WTC11 (cell line): ENCODE results near the gene TSHZ1. TPM values are rescaled to one million over a fixed set of nuclear protein-coding genes. Genes with fewer than 3 reads are reported as not detected.

Source experiments
- ATAC-seq: fragments of 200-7000 bp; cut with Tn5 transposase; 2 replicates; pipeline ENCODE4 v1.10.0; 2021; ENCODE audit warnings: mild to moderate bottlenecking, moderate library complexity
- CTCF ChIA-PET: fragments of 300-600 bp; sonication (Branson Sonifier 250); formaldehyde crosslinking; loops from one replicate; lab custom pipeline; 2021; ENCODE audit warnings: antibody characterized with exemption; lab: Charles Lee
- POLR2A ChIA-PET: fragments of 350-600 bp; sonication (Branson Sonifier 250); formaldehyde crosslinking; loops from one replicate; lab custom pipeline; 2021; ENCODE audit warnings: antibody characterized with exemption; lab: Charles Lee
- DNase-seq: peaks from one replicate; pipeline ENCODE4 v3.0.0; 2021; ENCODE audit warnings: low spot score
- H3K27ac Mint-ChIP-seq: 2 replicates; pipeline ENCODE4 v1.8.0; 2021; ENCODE audit warnings: mixed read lengths
- H3K27me3 Mint-ChIP-seq: 2 replicates; pipeline ENCODE4 v1.8.0; 2021; ENCODE audit warnings: low read depth, mild to moderate bottlenecking, moderate library complexity, mixed read lengths
- H3K36me3 Mint-ChIP-seq: 2 replicates; pipeline ENCODE4 v1.8.0; 2021; ENCODE audit warnings: mixed read lengths
- H3K4me1 Mint-ChIP-seq: 2 replicates; pipeline ENCODE4 v1.8.0; 2022; ENCODE audit warnings: mixed read lengths
- H3K4me3 Mint-ChIP-seq: 2 replicates; pipeline ENCODE4 v1.8.0; 2021; ENCODE audit warnings: mild to moderate bottlenecking, moderate library complexity, mixed read lengths
- H3K9me3 Mint-ChIP-seq: 2 replicates; pipeline ENCODE4 v1.8.0; 2021; ENCODE audit warnings: mixed read lengths
- CBFB ChIP-seq: sonication (generic); formaldehyde crosslinking; IDR thresholded peaks from 2 replicates; pipeline ENCODE4 v1.8.1; 2022; ENCODE audit warnings: mild to moderate bottlenecking, low read depth, missing genetic modification reagents
- ETV6 ChIP-seq: sonication (generic); formaldehyde crosslinking; IDR thresholded peaks from 2 replicates; pipeline ENCODE4 v1.8.1; 2022; ENCODE audit warnings: mild to moderate bottlenecking, missing genetic modification reagents
- FOXK1 ChIP-seq: sonication (generic); formaldehyde crosslinking; IDR thresholded peaks from 2 replicates; pipeline ENCODE4 v1.8.0; 2022; ENCODE audit warnings: mild to moderate bottlenecking, moderate library complexity, missing genetic modification reagents
- GRHL2 ChIP-seq: fragments of 250-450 bp; sonication (Bioruptor Pico); IDR thresholded peaks from 2 replicates; pipeline ENCODE4 v1.8.0; 2022; ENCODE audit warnings: mild to moderate bottlenecking, moderate library complexity; ENCODE audit not compliant: insufficient replicate concordance, severe bottlenecking
- GTF2I ChIP-seq: fragments of 250-450 bp; sonication (Bioruptor Pico); conservative IDR thresholded peaks from 2 replicates; pipeline ENCODE4 v1.4.0; 2021; ENCODE audit warnings: mild to moderate bottlenecking
- NFATC4 ChIP-seq: fragments of 250-450 bp; sonication (Bioruptor Pico); IDR thresholded peaks from 2 replicates; pipeline ENCODE4 v1.9.0; 2021; ENCODE audit warnings: mild to moderate bottlenecking
- SOX15 ChIP-seq: fragments of 250-450 bp; sonication (Bioruptor Pico); IDR thresholded peaks from 2 replicates; pipeline ENCODE4 v1.9.0; 2021; ENCODE audit warnings: mild to moderate bottlenecking
- TCF7 ChIP-seq: sonication (generic); formaldehyde crosslinking; IDR thresholded peaks from 2 replicates; pipeline ENCODE4 v1.8.0; 2022; ENCODE audit warnings: mild to moderate bottlenecking, low read depth, missing genetic modification reagents, moderate library complexity
- ZNF232 ChIP-seq: sonication (generic); formaldehyde crosslinking; IDR thresholded peaks from 2 replicates; pipeline ENCODE4 v1.8.0; 2022; ENCODE audit warnings: mild to moderate bottlenecking, missing genetic modification reagents
- ZNF396 ChIP-seq: fragments of 250-450 bp; sonication (Bioruptor Pico); IDR thresholded peaks from 2 replicates; pipeline ENCODE4 v1.8.0; 2021; ENCODE audit warnings: mild to moderate bottlenecking, moderate library complexity, borderline replicate concordance
- ZNF671 ChIP-seq: fragments of 250-450 bp; sonication (Bioruptor Pico); IDR thresholded peaks from 2 replicates; pipeline ENCODE4 v1.8.0; 2021; ENCODE audit warnings: mild to moderate bottlenecking
- total RNA-seq: library from RNA; stranded (reverse); gene quantifications from 3 replicates; pipeline ENCODE4 v1.2.3, GENCODE V29; 2021
- TF ChIP-seq, protein P1 (sequence below): sonication (generic); formaldehyde crosslinking; IDR thresholded peaks from 2 replicates; pipeline ENCODE4 v1.8.0; 2022; ENCODE audit warnings: mild to moderate bottlenecking, missing genetic modification reagents
- TF ChIP-seq, protein P2 (sequence below): sonication (generic); formaldehyde crosslinking; IDR thresholded peaks from 2 replicates; pipeline ENCODE4 v1.8.1; 2022; ENCODE audit warnings: mild to moderate bottlenecking, missing genetic modification reagents, moderate library complexity, borderline replicate concordance
- TF ChIP-seq, protein P3 (sequence below): sonication (generic); formaldehyde crosslinking; IDR thresholded peaks from 2 replicates; pipeline ENCODE4 v1.8.1; 2022; ENCODE audit warnings: low read depth, missing genetic modification reagents, borderline replicate concordance
- TF ChIP-seq, protein P4 (sequence below): fragments of 250-450 bp; sonication (Bioruptor Pico); IDR thresholded peaks from 2 replicates; pipeline ENCODE4 v1.9.0; 2021; ENCODE audit warnings: mild to moderate bottlenecking, borderline replicate concordance
- TF ChIP-seq, protein P5 (sequence below): fragments of 250-450 bp; sonication (Bioruptor Pico); IDR thresholded peaks from 2 replicates; pipeline ENCODE4 v2.1.2; 2022; ENCODE audit warnings: mild to moderate bottlenecking, moderate library complexity
- TF ChIP-seq, protein P6 (sequence below): sonication (generic); formaldehyde crosslinking; IDR thresholded peaks from 2 replicates; pipeline ENCODE4 v1.8.1; 2022; ENCODE audit warnings: low read depth, mild to moderate bottlenecking, moderate library complexity, missing genetic modification reagents, borderline replicate concordance
- TF ChIP-seq, protein P7 (sequence below): sonication (generic); formaldehyde crosslinking; IDR thresholded peaks from 2 replicates; pipeline ENCODE4 v1.8.1; 2023; ENCODE audit warnings: mild to moderate bottlenecking, missing genetic modification reagents
- TF ChIP-seq, protein P8 (sequence below): fragments of 250-450 bp; sonication (Bioruptor Pico); IDR thresholded peaks from 2 replicates; pipeline ENCODE4 v1.9.0; 2021; ENCODE audit warnings: mild to moderate bottlenecking

The TSHZ1 gene
- total RNA-seq, 1 experiment from 2014 or later: 2.9 TPM

DNA sequence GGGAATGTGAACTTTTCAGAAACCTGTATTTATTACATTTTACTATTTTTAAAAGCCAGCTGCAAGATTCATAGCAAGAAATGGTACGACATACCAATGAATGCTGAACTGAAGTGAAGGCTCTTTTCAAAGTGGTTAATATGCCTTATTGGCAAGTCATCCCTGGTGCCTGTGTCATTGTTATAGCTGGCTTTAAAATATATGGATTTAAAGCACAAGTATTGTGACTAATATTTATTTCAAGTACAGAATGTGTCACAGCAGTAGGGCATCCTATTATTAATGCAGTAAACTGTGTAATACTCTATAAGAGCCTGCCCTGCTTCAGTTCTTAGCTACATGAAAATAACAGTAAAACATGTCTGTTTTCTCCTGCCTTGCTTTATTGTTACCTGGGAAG, 10.8 kb downstream of the TSHZ1 start (continued):
- TF ChIP-seq, protein P1, sequence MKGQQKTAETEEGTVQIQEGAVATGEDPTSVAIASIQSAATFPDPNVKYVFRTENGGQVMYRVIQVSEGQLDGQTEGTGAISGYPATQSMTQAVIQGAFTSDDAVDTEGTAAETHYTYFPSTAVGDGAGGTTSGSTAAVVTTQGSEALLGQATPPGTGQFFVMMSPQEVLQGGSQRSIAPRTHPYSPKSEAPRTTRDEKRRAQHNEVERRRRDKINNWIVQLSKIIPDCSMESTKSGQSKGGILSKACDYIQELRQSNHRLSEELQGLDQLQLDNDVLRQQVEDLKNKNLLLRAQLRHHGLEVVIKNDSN (CRISPR knock-in tag): no peak
- TF ChIP-seq, protein P2, sequence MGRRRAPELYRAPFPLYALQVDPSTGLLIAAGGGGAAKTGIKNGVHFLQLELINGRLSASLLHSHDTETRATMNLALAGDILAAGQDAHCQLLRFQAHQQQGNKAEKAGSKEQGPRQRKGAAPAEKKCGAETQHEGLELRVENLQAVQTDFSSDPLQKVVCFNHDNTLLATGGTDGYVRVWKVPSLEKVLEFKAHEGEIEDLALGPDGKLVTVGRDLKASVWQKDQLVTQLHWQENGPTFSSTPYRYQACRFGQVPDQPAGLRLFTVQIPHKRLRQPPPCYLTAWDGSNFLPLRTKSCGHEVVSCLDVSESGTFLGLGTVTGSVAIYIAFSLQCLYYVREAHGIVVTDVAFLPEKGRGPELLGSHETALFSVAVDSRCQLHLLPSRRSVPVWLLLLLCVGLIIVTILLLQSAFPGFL (CRISPR knock-in tag): no peak
- TF ChIP-seq TCF7 (CRISPR knock-in tag): no peak
- TF ChIP-seq, all 79 proteins: peak for 0

DNA sequence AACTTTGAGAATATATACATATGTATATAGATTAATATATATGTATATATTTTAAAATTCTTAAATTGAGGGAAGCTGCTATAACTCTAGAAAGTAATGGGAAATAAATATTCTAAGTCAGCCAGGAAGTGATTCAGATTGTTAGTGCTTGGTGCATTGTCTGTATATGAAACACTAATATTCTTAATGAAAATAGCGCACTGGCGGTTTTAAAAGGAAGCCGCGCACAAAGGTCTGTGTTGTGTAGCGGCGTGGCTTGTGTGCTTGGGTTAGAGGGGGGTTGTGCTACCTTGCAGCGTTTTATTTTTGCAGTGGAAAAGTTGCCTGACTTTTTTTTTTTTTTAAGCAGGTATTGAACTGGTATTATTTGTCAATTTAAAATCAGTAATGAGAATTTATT, 11.3 kb downstream of the TSHZ1 start:
- no peak overlapping the region for H3K4me3 Mint-ChIP-seq

DNA sequence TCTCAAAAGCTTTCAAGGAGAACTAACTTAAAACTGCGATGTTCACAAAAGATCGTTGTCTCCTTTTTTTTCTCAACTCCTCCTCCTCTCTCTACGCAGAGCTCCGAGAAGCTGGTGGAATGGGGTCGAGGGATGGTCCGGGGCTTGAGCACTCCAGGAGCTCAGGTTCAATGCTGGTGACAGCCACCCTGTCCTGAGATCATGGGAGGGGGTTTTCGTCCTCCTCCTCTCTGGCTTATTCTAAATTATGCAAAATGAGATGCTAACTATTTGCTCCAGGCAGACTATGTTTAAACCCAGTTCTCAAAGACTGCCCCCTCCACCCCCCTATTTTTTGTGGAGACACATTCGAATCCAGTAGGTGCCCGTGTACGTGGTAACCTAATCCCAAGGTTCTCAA, 11.8 kb downstream of the TSHZ1 start:
- Mint-ChIP-seq H3K4me3 (no peak overlapping the region), H3K4me1 (peaks cover 7% of the 10 kb centered on the region), H3K36me3 (no peaks in the 10 kb centered on the region), H3K9me3 (no peaks in the 10 kb centered on the region), H3K27me3 (no peaks in the 10 kb centered on the region), H3K27ac (no peak overlapping the region)
- ChIA-PET CTCF (no interaction called here), POLR2A (no interaction called here)
- no peak for DNase-seq
- ATAC-seq: no peak
- TF ChIP-seq FOXK1 (CRISPR knock-in tag): no peak
- no peak for TF ChIP-seq ZNF396
- TF ChIP-seq ZNF232 (CRISPR knock-in tag): no peak
- TF ChIP-seq GTF2I (CRISPR knock-in tag): no peak
- TF ChIP-seq, protein P3, sequence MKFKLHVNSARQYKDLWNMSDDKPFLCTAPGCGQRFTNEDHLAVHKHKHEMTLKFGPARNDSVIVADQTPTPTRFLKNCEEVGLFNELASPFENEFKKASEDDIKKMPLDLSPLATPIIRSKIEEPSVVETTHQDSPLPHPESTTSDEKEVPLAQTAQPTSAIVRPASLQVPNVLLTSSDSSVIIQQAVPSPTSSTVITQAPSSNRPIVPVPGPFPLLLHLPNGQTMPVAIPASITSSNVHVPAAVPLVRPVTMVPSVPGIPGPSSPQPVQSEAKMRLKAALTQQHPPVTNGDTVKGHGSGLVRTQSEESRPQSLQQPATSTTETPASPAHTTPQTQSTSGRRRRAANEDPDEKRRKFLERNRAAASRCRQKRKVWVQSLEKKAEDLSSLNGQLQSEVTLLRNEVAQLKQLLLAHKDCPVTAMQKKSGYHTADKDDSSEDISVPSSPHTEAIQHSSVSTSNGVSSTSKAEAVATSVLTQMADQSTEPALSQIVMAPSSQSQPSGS: no peak
- no peak for TF ChIP-seq ETV6 (CRISPR knock-in tag)
- no peak for TF ChIP-seq ZNF671 (CRISPR knock-in tag)
- TF ChIP-seq, protein P4, sequence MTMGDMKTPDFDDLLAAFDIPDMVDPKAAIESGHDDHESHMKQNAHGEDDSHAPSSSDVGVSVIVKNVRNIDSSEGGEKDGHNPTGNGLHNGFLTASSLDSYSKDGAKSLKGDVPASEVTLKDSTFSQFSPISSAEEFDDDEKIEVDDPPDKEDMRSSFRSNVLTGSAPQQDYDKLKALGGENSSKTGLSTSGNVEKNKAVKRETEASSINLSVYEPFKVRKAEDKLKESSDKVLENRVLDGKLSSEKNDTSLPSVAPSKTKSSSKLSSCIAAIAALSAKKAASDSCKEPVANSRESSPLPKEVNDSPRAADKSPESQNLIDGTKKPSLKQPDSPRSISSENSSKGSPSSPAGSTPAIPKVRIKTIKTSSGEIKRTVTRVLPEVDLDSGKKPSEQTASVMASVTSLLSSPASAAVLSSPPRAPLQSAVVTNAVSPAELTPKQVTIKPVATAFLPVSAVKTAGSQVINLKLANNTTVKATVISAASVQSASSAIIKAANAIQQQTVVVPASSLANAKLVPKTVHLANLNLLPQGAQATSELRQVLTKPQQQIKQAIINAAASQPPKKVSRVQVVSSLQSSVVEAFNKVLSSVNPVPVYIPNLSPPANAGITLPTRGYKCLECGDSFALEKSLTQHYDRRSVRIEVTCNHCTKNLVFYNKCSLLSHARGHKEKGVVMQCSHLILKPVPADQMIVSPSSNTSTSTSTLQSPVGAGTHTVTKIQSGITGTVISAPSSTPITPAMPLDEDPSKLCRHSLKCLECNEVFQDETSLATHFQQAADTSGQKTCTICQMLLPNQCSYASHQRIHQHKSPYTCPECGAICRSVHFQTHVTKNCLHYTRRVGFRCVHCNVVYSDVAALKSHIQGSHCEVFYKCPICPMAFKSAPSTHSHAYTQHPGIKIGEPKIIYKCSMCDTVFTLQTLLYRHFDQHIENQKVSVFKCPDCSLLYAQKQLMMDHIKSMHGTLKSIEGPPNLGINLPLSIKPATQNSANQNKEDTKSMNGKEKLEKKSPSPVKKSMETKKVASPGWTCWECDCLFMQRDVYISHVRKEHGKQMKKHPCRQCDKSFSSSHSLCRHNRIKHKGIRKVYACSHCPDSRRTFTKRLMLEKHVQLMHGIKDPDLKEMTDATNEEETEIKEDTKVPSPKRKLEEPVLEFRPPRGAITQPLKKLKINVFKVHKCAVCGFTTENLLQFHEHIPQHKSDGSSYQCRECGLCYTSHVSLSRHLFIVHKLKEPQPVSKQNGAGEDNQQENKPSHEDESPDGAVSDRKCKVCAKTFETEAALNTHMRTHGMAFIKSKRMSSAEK: no peak
- TF ChIP-seq, protein P1 (CRISPR knock-in tag): no peak
- TF ChIP-seq, protein P5, sequence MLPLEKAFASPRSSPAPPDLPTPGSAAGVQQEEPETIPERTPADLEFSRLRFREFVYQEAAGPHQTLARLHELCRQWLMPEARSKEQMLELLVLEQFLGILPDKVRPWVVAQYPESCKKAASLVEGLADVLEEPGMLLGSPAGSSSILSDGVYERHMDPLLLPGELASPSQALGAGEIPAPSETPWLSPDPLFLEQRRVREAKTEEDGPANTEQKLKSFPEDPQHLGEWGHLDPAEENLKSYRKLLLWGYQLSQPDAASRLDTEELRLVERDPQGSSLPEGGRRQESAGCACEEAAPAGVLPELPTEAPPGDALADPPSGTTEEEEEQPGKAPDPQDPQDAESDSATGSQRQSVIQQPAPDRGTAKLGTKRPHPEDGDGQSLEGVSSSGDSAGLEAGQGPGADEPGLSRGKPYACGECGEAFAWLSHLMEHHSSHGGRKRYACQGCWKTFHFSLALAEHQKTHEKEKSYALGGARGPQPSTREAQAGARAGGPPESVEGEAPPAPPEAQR: no peak

More for the DNA sequence above, 11.3 kb downstream of the TSHZ1 start:
- DNase-seq (no peak), ATAC-seq (no peak)
- ChIA-PET CTCF (no interaction called here), POLR2A (no interaction called here)
- no peaks in the 10 kb centered on the region for H3K9me3 Mint-ChIP-seq
- peaks cover 7% of the 10 kb centered on the region for H3K4me1 Mint-ChIP-seq
- no peaks in the 10 kb centered on the region for H3K27me3 Mint-ChIP-seq
- no peak overlapping the region for H3K27ac Mint-ChIP-seq
- H3K36me3 Mint-ChIP-seq: no peaks in the 10 kb centered on the region
- TF ChIP-seq FOXK1 (CRISPR knock-in tag) (no peak), CBFB (CRISPR knock-in tag) (no peak), GRHL2 (CRISPR knock-in tag) (no peak), SOX15 (CRISPR knock-in tag) (no peak), NFATC4 (CRISPR knock-in tag) (no peak)
- TF ChIP-seq, protein P6, sequence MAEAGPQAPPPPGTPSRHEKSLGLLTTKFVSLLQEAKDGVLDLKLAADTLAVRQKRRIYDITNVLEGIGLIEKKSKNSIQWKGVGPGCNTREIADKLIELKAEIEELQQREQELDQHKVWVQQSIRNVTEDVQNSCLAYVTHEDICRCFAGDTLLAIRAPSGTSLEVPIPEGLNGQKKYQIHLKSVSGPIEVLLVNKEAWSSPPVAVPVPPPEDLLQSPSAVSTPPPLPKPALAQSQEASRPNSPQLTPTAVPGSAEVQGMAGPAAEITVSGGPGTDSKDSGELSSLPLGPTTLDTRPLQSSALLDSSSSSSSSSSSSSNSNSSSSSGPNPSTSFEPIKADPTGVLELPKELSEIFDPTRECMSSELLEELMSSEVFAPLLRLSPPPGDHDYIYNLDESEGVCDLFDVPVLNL (CRISPR knock-in tag): no peak
- TF ChIP-seq, protein P7, sequence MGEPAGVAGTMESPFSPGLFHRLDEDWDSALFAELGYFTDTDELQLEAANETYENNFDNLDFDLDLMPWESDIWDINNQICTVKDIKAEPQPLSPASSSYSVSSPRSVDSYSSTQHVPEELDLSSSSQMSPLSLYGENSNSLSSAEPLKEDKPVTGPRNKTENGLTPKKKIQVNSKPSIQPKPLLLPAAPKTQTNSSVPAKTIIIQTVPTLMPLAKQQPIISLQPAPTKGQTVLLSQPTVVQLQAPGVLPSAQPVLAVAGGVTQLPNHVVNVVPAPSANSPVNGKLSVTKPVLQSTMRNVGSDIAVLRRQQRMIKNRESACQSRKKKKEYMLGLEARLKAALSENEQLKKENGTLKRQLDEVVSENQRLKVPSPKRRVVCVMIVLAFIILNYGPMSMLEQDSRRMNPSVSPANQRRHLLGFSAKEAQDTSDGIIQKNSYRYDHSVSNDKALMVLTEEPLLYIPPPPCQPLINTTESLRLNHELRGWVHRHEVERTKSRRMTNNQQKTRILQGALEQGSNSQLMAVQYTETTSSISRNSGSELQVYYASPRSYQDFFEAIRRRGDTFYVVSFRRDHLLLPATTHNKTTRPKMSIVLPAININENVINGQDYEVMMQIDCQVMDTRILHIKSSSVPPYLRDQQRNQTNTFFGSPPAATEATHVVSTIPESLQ (CRISPR knock-in tag): no peak
- TF ChIP-seq, protein P8, sequence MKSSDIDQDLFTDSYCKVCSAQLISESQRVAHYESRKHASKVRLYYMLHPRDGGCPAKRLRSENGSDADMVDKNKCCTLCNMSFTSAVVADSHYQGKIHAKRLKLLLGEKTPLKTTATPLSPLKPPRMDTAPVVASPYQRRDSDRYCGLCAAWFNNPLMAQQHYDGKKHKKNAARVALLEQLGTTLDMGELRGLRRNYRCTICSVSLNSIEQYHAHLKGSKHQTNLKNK (CRISPR knock-in tag): no peak
